IMR-90 (cell line): ENCODE results near the gene NSF. TPM values are rescaled to one million over a fixed set of nuclear protein-coding genes. Genes with fewer than 3 reads are reported as not detected.
A peak's percentile ranks its signal among the peaks of the same experiment; 100 is the strongest.

Source experiments
- ATAC-seq: fragments of 200-7000 bp; cut with Tn5 transposase; 2 replicates; pipeline ENCODE4 v1.9.1; 2020; ENCODE audit warnings: low read depth, mild to moderate bottlenecking, moderate library complexity
- BruUV-seq: library from RNA; stranded (reverse); fragments of 400-500 nt; replicated peaks from 2 replicates; lab custom pipeline; 2021; lab: Mats Ljungman, UMichigan
- CTCF ChIA-PET: fragments of 300-600 bp; formaldehyde crosslinking; extraction: SDS; loops from one replicate; lab custom pipeline; 2021; ENCODE audit warnings: antibody characterized with exemption; lab: Yijun Ruan, JAX
- POLR2A ChIA-PET: fragments of 300-600 bp; sonication (Branson Sonifier 250); formaldehyde crosslinking; loops from one replicate; lab custom pipeline; 2022; ENCODE audit warnings: antibody characterized with exemption; ENCODE audit not compliant: unreplicated experiment; lab: Charles Lee
- DNase-seq: peaks from one replicate; pipeline ENCODE4 v3.0.0; 2013
- H2AFZ ChIP-seq: replicated peaks from 2 replicates; pipeline ENCODE3; 2013; ENCODE audit warnings: low read length, mild to moderate bottlenecking; ENCODE audit not compliant: poor library complexity
- H2AK5ac ChIP-seq: 2 replicates; pipeline ENCODE4 v1.6.1; 2013; ENCODE audit warnings: low read depth, low read length, inconsistent platforms
- H2AK9ac ChIP-seq: replicated peaks from 2 replicates; pipeline ENCODE3; 2013; ENCODE audit warnings: mild to moderate bottlenecking, low read depth, low read length, moderate library complexity; ENCODE audit not compliant: poor library complexity
- H2BK120ac ChIP-seq: 2 replicates; pipeline ENCODE4 v1.6.1; 2013; ENCODE audit warnings: low read depth, low read length, inconsistent platforms
- H2BK15ac ChIP-seq: 3 replicates; pipeline ENCODE4 v1.6.1; 2013; ENCODE audit warnings: low read depth, low read length, inconsistent platforms
- H2BK20ac ChIP-seq: 2 replicates; pipeline ENCODE4 v1.6.1; 2013; ENCODE audit warnings: low read depth, mild to moderate bottlenecking, inconsistent platforms, low read length, moderate library complexity
- H2BK5ac ChIP-seq: 2 replicates; pipeline ENCODE4 v1.6.1; 2013; ENCODE audit warnings: mild to moderate bottlenecking, low read depth, low read length, inconsistent platforms; ENCODE audit not compliant: poor library complexity, severe bottlenecking
- H3K14ac ChIP-seq: replicated peaks from 2 replicates; pipeline ENCODE4 v1.6.1; 2013; ENCODE audit warnings: low read depth, low read length, inconsistent platforms
- H3K18ac ChIP-seq: 2 replicates; pipeline ENCODE4 v1.6.1; 2013; ENCODE audit warnings: low read depth, low read length, control low read depth
- H3K23ac ChIP-seq: 2 replicates; pipeline ENCODE4 v1.6.1; 2013; ENCODE audit warnings: low read depth, low read length, inconsistent platforms
- H3K27ac ChIP-seq: 2 replicates; pipeline ENCODE4 v1.5.1; 2013; ENCODE audit warnings: mild to moderate bottlenecking, control low read depth, low read length; ENCODE audit not compliant: insufficient read depth
- H3K27me3 ChIP-seq: 2 replicates; pipeline ENCODE4 v1.6.1; 2013; ENCODE audit warnings: low read length; ENCODE audit not compliant: control insufficient read depth, insufficient read depth
- H3K36me3 ChIP-seq: 2 replicates; pipeline ENCODE4 v1.6.1; 2013; ENCODE audit warnings: low read length, mixed read lengths; ENCODE audit not compliant: control insufficient read depth, insufficient read depth
- H3K4ac ChIP-seq: 2 replicates; pipeline ENCODE4 v1.6.1; 2013; ENCODE audit warnings: low read depth, low read length, inconsistent platforms
- H3K4me1 ChIP-seq: 2 replicates; pipeline ENCODE4 v1.6.1; 2013; ENCODE audit warnings: low read length, mixed read lengths; ENCODE audit not compliant: control insufficient read depth, insufficient read depth
- H3K4me2 ChIP-seq: 2 replicates; pipeline ENCODE4 v1.6.1; 2013; ENCODE audit warnings: low read depth, mild to moderate bottlenecking, control low read depth, low read length, moderate library complexity
- H3K4me3 ChIP-seq: 2 replicates; pipeline ENCODE4 v1.5.1; 2013; ENCODE audit warnings: low read depth, mild to moderate bottlenecking, control low read depth, low read length, moderate library complexity; ENCODE audit not compliant: insufficient read depth
- H3K56ac ChIP-seq: 2 replicates; pipeline ENCODE4 v1.6.1; 2013; ENCODE audit warnings: low read length, inconsistent platforms; ENCODE audit not compliant: insufficient read depth; ENCODE audit errors: extremely low read depth
- H3K79me1 ChIP-seq, 2 experiments: 2 replicates each; pipeline ENCODE4 v1.6.1; 2013; ENCODE audit warnings: low read length in 2 of 2, inconsistent platforms in 1 of 2, low read depth in 1 of 2
- H3K9ac ChIP-seq: 2 replicates; pipeline ENCODE4 v1.6.1; 2013; ENCODE audit warnings: low read depth, low read length, control low read depth
- H3K9me1 ChIP-seq: 2 replicates; pipeline ENCODE4 v1.6.1; 2013; ENCODE audit warnings: low read length, inconsistent platforms; ENCODE audit not compliant: insufficient read depth
- H3K9me3 ChIP-seq: 2 replicates; pipeline ENCODE4 v1.6.1; 2013; ENCODE audit warnings: low read length; ENCODE audit not compliant: control insufficient read depth, insufficient read depth
- H4K20me1 ChIP-seq: 2 replicates; pipeline ENCODE4 v1.6.1; 2013; ENCODE audit warnings: low read length, inconsistent platforms; ENCODE audit not compliant: insufficient read depth
- H4K5ac ChIP-seq: 2 replicates; pipeline ENCODE4 v1.6.1; 2013; ENCODE audit warnings: mild to moderate bottlenecking, low read depth, low read length, control low read depth
- H4K8ac ChIP-seq, 2 experiments: 2 replicates each; pipeline ENCODE4 v1.6.1; 2013; ENCODE audit warnings: low read depth in 2 of 2, low read length in 2 of 2, control low read depth in 1 of 2, inconsistent platforms in 1 of 2
- H4K91ac ChIP-seq: 2 replicates; pipeline ENCODE4 v1.6.1; 2013; ENCODE audit warnings: low read depth, low read length, inconsistent platforms; ENCODE audit not compliant: insufficient read depth
- FOS ChIP-seq: fragments of 150-350 bp; IDR thresholded peaks from 2 replicates; pipeline ENCODE4 v1.6.1; 2016; ENCODE audit warnings: low read depth, low read length
- NFE2L2 ChIP-seq: fragments of 150-350 bp; IDR thresholded peaks from 2 replicates; pipeline ENCODE4 v1.6.1; 2016; ENCODE audit warnings: low read depth, mild to moderate bottlenecking, low read length
- WGBS, 2 experiments: methylation state at CpG; one replicate each; pipeline versions ENCODE4 v1.1.5 to v1.1.7; 2013; ENCODE audit warnings: missing lambda C conversion rate in 2 of 2; ENCODE audit not compliant: insufficient read length in 1 of 2; ENCODE audit errors: extremely low coverage in 2 of 2; 5-methylcytosine and 5-hydroxymethylcytosine counted together
- dilution Hi-C: fragments of 300-500 bp; cut with HindIII; formaldehyde crosslinking; loops from one replicate; pipeline ENCODE4 v1.14.3; 2018; ENCODE audit warnings: low sequenced_read_pairs; ENCODE audit not compliant: unreplicated experiment
- in situ Hi-C: fragments of 300-500 bp; cut with MboI; formaldehyde crosslinking; loops from 3 replicates; pipeline ENCODE4 v1.14.3; 2019; ENCODE audit warnings: low sequenced_read_pairs, inconsistent platforms, mixed read lengths
- intact Hi-C: fragments of 100-400 bp; cut with micrococcal nuclease; formaldehyde crosslinking; loops from 2 replicates; pipeline ENCODE4 v1.10.0; 2022
- polyA plus RNA-seq, 3 experiments: library from polyadenylated mRNA; depleted of rRNA; stranded (reverse); fragments of >200 nt; gene quantifications; 2 replicates each; pipeline ENCODE4 v1.2.3, GENCODE V29; 2012; ENCODE audit warnings: low replicate concordance in 1 of 3
- total RNA-seq: library from RNA; depleted of rRNA; stranded (reverse); fragments of >200 nt; gene quantifications from 2 replicates; pipeline ENCODE4 v1.2.3, GENCODE V29; 2012

NSF gene
- total and polyA plus RNA-seq, 2 of the 4 experiments (the other 2 are of a cell fraction): 38.9 to 110 TPM

GRCh38 chr17:46758614-46759013 lies 168.1 kb downstream of the NSF start:
- H3K27ac ChIP-seq: no peak overlapping the region
- no peak overlapping the region for H3K4me2 ChIP-seq
- H2AK9ac ChIP-seq: no peak overlapping the region
- H2AFZ ChIP-seq: no peak overlapping the region
- no peak overlapping the region for H2BK120ac ChIP-seq
- no peaks in the 10 kb centered on the region for H3K9me3 ChIP-seq
- in situ Hi-C loops: no loop called here
- 0 out of 4 replicates have a peak, but pooled peaks cover 0 to 4% of the 10 kb centered on the region in 2 experiments for H3K79me1 ChIP-seq
- H4K5ac ChIP-seq: no peak overlapping the region
- H4K20me1 ChIP-seq: no peaks in the 10 kb centered on the region
- CTCF ChIA-PET: no interaction called here
- H4K8ac ChIP-seq: no peak overlapping the region
- no peak overlapping the region for H3K9ac ChIP-seq
- ATAC-seq: peak; percentile 29; the same call in 1 of the 2 replicates
- H3K4me3 ChIP-seq: no peak overlapping the region
- WGBS, 2 experiments: 80% methylated on average over 2 of the region's 5 CpGs; no CpG with 5 or more reads in 1 of the 2 experiments
- no peak overlapping the region for H3K14ac ChIP-seq
- peak; percentile 34 for DNase-seq
- H2AK5ac ChIP-seq: no peak overlapping the region
- BruUV-seq: no TSS peak
- no peak overlapping the region for H3K23ac ChIP-seq
- no peak overlapping the region for H2BK15ac ChIP-seq
- no peaks in the 10 kb centered on the region for H3K27me3 ChIP-seq
- H3K4me1 ChIP-seq: peaks cover 3% of the 10 kb centered on the region; the same call in 1 of the 2 replicates
- H4K91ac ChIP-seq: no peak overlapping the region
- dilution Hi-C loops: no loop called here
- H3K36me3 ChIP-seq: peaks cover 13% of the 10 kb centered on the region
- no peak overlapping the region for H2BK5ac ChIP-seq
- H3K56ac ChIP-seq: no peak overlapping the region
- H3K9me1 ChIP-seq: peaks cover 8% of the 10 kb centered on the region; the same call in 1 of the 2 replicates
- no peak overlapping the region for H3K4ac ChIP-seq
- intact Hi-C loops: loop anchor here (5.0 kb wide), 1 partner anchor 74 kb away; no protein-coding TSS in a partner anchor
- POLR2A ChIA-PET: no interaction called here
- no peak for TF ChIP-seq NFE2L2
- TF ChIP-seq FOS: peak; percentile 56; the same call in 1 of the 2 replicates
- H3K18ac ChIP-seq: no peak overlapping the region
- H2BK20ac ChIP-seq: no peak overlapping the region
